AG04449 (cell line): ENCODE measurements around the gene RTN1.

ENCODE experiments used
- CTCF ChIA-PET: fragments of 350-600 bp; formaldehyde crosslinking; extraction: SDS; loops from one replicate; lab custom pipeline; 2021; ENCODE audit warnings: antibody characterized with exemption; lab: Yijun Ruan, JAX
- POLR2A ChIA-PET: fragments of 400-600, 350-600 bp; formaldehyde crosslinking; extraction: SDS; loops from one replicate; lab custom pipeline; 2020; ENCODE audit warnings: antibody characterized with exemption, inconsistent platforms; lab: Yijun Ruan, JAX
- DNase-seq: peaks from one replicate; pipeline ENCODE4 v3.0.0-alpha.2; 2010; ENCODE audit warnings: low read depth, low spot score
- H3K4me3 ChIP-seq: 2 replicates; pipeline ENCODE4 v1.5.1; 2011; ENCODE audit warnings: low read depth, mild to moderate bottlenecking, control low read depth, low read length
- CTCF ChIP-seq: IDR thresholded peaks from one replicate; pipeline ENCODE4 v1.5.1; 2011; ENCODE audit warnings: mild to moderate bottlenecking, moderate library complexity, low read length, control low read depth, inconsistent platforms; ENCODE audit not compliant: insufficient read depth; ENCODE audit errors: missing control alignments

RTN1 gene

GRCh38 chr14:59890676-59891075 is 20.1 kb upstream of the RTN1 start:
- CTCF ChIA-PET: no interaction called here
- DNase-seq: no peak
- POLR2A ChIA-PET: no interaction called here
- no peak for TF ChIP-seq CTCF
- H3K4me3 ChIP-seq: no peak overlapping the region

GRCh38 chr14:59882957-59883356 is 12.4 kb upstream of the RTN1 start:
- peak; percentile 1 for TF ChIP-seq CTCF
- POLR2A ChIA-PET: no interaction called here
- no peak for DNase-seq

GRCh38 chr14:59871166-59871495 is 555 bp upstream of the RTN1 start:
- ChIA-PET CTCF (no interaction called here), POLR2A (no interaction called here)
- peak overlapping the region; percentile 55 for H3K4me3 ChIP-seq
- DNase-seq: no peak
- no peak for TF ChIP-seq CTCF

More at GRCh38 chr14:59882957-59883356, 12.4 kb upstream of the RTN1 start:
- no peak overlapping the region for H3K4me3 ChIP-seq
- CTCF ChIA-PET: interaction anchor here (0.8 to 1.2 kb wide), 3 partner anchors 64 to 304 kb away, joined by 3 to 4 read pairs (median 3); no protein-coding TSS in a partner anchor

- DNase-seq: no peak
- ChIA-PET POLR2A (no interaction called here), CTCF (no interaction called here)
- TF ChIP-seq CTCF: no peak
- H3K4me3 ChIP-seq: peak overlapping the region; percentile 55
Observed at GRCh38 chr14:59869381-59870255, 958 bp downstream of the RTN1 start.

- ChIA-PET CTCF (no interaction called here), POLR2A (no interaction called here)
- TF ChIP-seq CTCF: no peak
- DNase-seq: no peak
- H3K4me3 ChIP-seq: no peak overlapping the region
Observed at GRCh38 chr14:59868021-59868420, 2.6 kb downstream of the RTN1 start.

- CTCF ChIA-PET: no interaction called here
Observed at GRCh38 chr14:59863806-59864525, 6.6 kb downstream of the RTN1 start.

More at GRCh38 chr14:59863806-59864525, 6.6 kb downstream of the RTN1 start:
- H3K4me3 ChIP-seq: no peak overlapping the region
- no peak for TF ChIP-seq CTCF
- POLR2A ChIA-PET: no interaction called here
- DNase-seq: no peak
